GM12878 (cell line): ENCODE measurements around the gene RSPH10B2.

Source experiments
- CHD1 ChIP-seq: IDR thresholded peaks from 2 replicates; pipeline ENCODE4 v1.6.1; 2012; ENCODE audit warnings: low read depth, low read length, improper control_type of control experiment
- ETV6 ChIP-seq, 2 experiments: fragments of 450-650 bp in 1 of 2; IDR thresholded peaks in 1 of 2; conservative IDR thresholded peaks in 1 of 2; 2 replicates each; pipeline ENCODE4 v1.6.1; 2014; ENCODE audit warnings: antibody characterized with exemption in 1 of 2, borderline replicate concordance in 1 of 2, low read depth in 1 of 2, mild to moderate bottlenecking in 1 of 2, moderate library complexity in 1 of 2
- JUNB ChIP-seq: IDR thresholded peaks from 2 replicates; pipeline ENCODE4 v1.6.1; 2016; ENCODE audit warnings: antibody characterized with exemption, mild to moderate bottlenecking
- POU2F2 ChIP-seq: IDR thresholded peaks from 3 replicates; pipeline ENCODE4 v1.6.1; 2011; ENCODE audit warnings: low read depth, mild to moderate bottlenecking, low read length, borderline replicate concordance
- TF ChIP-seq, protein P1 (sequence below), 3 experiments: IDR thresholded peaks in 2 of 3; conservative IDR thresholded peaks in 1 of 3; 2 replicates each; pipeline ENCODE4 v1.5.1; 2011; ENCODE audit warnings: low read depth in 3 of 3, low read length in 3 of 3, mild to moderate bottlenecking in 3 of 3, control low read depth in 2 of 3, moderate library complexity in 2 of 3, inconsistent platforms in 1 of 3, mixed read lengths in 1 of 3; ENCODE audit not compliant: control insufficient read depth in 2 of 3, insufficient read depth in 1 of 3; ENCODE audit errors: extremely low read depth in 1 of 3

DNA sequence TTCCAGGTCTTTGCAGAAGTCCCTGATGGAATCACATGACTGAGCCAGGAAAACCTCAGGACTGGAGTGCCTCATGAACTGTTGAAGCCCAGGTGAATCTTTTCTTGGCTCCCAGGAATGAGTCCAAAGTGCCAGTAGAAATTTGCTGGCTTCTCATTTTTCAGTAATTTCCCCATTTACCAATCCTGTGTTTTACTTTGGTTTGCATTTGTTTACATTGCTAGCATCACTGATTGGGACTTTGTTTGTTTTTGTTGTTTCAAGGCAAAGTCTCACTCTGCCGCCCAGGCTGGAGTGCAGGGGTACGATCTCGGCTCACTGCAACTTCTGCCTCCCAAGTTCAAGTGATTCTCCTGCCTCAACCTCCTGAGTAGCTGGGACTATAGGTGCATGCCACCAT is 45.6 kb upstream of the RSPH10B2 start:
- TF ChIP-seq POU2F2: no peak
- no peak for TF ChIP-seq ETV6 (conservative IDR thresholded peaks at IDR 0.05 in 1 of 2, IDR thresholded peaks at IDR 0.05 in 1 of 2; ENCODE audit: borderline replicate concordance in 1 of 2, low read depth in 1 of 2)
- TF ChIP-seq, protein P1, sequence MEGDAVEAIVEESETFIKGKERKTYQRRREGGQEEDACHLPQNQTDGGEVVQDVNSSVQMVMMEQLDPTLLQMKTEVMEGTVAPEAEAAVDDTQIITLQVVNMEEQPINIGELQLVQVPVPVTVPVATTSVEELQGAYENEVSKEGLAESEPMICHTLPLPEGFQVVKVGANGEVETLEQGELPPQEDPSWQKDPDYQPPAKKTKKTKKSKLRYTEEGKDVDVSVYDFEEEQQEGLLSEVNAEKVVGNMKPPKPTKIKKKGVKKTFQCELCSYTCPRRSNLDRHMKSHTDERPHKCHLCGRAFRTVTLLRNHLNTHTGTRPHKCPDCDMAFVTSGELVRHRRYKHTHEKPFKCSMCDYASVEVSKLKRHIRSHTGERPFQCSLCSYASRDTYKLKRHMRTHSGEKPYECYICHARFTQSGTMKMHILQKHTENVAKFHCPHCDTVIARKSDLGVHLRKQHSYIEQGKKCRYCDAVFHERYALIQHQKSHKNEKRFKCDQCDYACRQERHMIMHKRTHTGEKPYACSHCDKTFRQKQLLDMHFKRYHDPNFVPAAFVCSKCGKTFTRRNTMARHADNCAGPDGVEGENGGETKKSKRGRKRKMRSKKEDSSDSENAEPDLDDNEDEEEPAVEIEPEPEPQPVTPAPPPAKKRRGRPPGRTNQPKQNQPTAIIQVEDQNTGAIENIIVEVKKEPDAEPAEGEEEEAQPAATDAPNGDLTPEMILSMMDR (IDR thresholded peaks at IDR 0.05 in 2 of 3, conservative IDR thresholded peaks at IDR 0.05 in 1 of 3; ENCODE audit: control insufficient read depth in 2 of 3, extremely low read depth in 1 of 3, insufficient read depth in 1 of 3, low read depth in 3 of 3, low read length in 3 of 3): no peak
- no peak for TF ChIP-seq JUNB
- no peak for TF ChIP-seq CHD1
